Measurements from ENCODE around the gene ITGA7.

Gene ITGA7

DNA sequence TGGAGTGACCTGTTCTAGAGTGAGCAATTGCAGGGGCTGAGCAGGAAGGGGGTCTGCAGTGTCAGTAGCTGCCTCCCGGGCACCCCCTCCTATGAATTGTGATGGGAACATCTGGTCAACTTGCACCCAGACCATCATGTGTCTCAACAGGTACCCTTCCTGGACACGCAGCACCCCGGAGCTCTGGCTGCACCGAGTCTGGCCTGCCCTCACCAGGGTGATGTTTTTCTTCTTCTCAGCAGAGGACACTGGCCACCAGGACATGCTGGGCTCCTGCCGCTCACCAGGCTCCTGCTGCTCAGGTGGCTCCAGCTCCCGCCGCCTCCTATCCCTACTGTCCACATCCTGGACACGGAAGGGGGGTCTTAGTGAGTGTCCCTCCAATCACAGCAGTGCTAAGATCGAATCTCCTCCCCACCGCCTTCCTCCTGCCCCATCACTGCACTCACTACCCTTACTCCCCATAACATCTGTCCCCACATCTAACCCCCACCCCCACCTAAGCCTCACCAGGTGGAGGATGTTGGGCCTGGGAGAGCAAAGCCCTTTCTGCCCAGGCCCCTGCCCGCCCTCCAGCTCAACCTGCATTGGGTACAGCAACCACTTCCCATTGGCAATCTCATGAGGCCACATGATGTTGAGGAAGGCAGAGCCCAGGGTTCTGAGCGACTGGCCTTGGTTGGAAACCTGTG lies 14.9 kb downstream of the ITGA7 start (continued):
- TF ChIP-seq OSR1 (CRISPR knock-in tag; IDR thresholded peaks at IDR 0.05) (no peak), ARNTL (CRISPR knock-in tag; IDR thresholded peaks at IDR 0.05; ENCODE audit: borderline replicate concordance, low read depth) (no peak), ZNF70 (CRISPR knock-in tag; IDR thresholded peaks at IDR 0.05) (no peak), ZNF565 (CRISPR knock-in tag; conservative IDR thresholded peaks at IDR 0.05; ENCODE audit: low read depth) (no peak), ZC3H10 (CRISPR knock-in tag; IDR thresholded peaks at IDR 0.05) (no peak), ISL1 (CRISPR knock-in tag; IDR thresholded peaks at IDR 0.05) (no peak), ZFP30 (CRISPR knock-in tag; IDR thresholded peaks at IDR 0.05) (no peak), ZFP3 (CRISPR knock-in tag; IDR thresholded peaks at IDR 0.05) (no peak)

DNA sequence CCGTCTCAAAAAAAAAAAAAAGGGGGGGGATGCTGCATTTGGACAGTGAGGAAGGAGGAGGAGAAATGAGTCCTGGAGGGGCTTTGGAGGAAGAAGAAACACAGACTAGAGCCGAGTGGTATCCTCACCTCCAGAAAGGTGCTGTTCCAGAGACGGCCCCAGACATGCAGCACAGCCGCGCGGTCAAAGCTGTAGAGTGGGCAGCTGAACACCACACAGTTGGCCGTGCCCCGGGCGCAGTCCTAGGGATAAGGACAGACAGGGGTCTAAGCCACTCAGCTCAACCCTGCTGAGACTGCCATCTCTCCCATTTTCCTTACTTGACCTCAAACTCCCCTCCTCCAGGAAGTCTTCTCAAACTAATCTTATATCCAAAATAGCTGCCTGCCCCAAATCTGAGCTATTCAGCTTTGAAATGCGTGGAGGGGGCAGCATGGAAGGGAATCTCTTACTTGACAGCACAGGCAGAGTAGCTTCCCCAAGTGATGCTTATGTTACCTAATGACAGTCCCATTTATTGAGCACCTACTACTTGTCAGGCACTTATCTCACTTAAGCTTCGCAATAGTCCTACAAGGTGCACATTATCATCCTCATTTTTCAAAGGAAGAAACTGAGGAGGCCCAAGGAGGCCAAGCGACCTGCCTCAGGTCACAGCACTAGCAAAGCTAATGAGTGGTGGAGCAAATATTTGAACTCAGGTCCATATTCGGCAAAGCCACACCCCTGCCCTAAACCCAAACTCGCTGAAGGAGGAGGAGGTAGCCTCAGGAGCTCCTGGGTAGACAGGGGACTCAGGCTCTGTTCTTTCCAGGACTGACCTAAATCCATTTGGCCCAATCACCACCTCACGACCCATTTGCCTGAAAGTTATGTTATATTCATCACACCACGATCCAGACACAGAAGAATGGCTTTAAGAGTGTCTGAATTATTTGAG lies 18.7 kb downstream of the ITGA7 start:
- TF ChIP-seq, protein P1, sequence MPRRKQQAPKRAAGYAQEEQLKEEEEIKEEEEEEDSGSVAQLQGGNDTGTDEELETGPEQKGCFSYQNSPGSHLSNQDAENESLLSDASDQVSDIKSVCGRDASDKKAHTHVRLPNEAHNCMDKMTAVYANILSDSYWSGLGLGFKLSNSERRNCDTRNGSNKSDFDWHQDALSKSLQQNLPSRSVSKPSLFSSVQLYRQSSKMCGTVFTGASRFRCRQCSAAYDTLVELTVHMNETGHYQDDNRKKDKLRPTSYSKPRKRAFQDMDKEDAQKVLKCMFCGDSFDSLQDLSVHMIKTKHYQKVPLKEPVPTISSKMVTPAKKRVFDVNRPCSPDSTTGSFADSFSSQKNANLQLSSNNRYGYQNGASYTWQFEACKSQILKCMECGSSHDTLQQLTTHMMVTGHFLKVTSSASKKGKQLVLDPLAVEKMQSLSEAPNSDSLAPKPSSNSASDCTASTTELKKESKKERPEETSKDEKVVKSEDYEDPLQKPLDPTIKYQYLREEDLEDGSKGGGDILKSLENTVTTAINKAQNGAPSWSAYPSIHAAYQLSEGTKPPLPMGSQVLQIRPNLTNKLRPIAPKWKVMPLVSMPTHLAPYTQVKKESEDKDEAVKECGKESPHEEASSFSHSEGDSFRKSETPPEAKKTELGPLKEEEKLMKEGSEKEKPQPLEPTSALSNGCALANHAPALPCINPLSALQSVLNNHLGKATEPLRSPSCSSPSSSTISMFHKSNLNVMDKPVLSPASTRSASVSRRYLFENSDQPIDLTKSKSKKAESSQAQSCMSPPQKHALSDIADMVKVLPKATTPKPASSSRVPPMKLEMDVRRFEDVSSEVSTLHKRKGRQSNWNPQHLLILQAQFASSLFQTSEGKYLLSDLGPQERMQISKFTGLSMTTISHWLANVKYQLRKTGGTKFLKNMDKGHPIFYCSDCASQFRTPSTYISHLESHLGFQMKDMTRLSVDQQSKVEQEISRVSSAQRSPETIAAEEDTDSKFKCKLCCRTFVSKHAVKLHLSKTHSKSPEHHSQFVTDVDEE (CRISPR knock-in tag; IDR thresholded peaks at IDR 0.05): no peak
- no peak for TF ChIP-seq ZNF565 (CRISPR knock-in tag; conservative IDR thresholded peaks at IDR 0.05; ENCODE audit: low read depth)
- no peak for TF ChIP-seq ZFP30 (CRISPR knock-in tag; IDR thresholded peaks at IDR 0.05)
- no peak for TF ChIP-seq ZNF70 (CRISPR knock-in tag; IDR thresholded peaks at IDR 0.05)
- TF ChIP-seq OSR1 (CRISPR knock-in tag; IDR thresholded peaks at IDR 0.05): no peak
- TF ChIP-seq ZFP3 (CRISPR knock-in tag; IDR thresholded peaks at IDR 0.05): no peak
- no peak for TF ChIP-seq GLIS3 (CRISPR knock-in tag; IDR thresholded peaks at IDR 0.05)
- no peak for ATAC-seq

DNA sequence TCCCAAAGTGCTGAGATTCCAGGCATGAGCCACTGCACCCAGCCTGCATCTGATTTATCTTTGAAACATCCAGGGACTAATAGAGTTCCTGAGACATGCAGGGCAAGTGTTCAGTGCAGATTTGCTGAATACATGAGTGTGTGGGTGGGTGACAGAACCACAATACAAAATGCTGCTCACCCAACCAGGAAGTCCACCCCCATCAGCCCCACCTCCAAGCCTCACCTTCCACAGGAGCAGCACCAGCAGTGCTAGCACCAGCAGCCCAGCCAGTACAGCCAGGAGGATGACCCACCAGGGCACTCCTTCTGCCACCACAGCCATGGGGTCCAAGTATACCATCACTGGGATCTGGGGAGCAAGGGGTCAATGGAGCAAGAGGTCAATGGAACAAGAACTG lies 20.0 kb downstream of the ITGA7 start:
- no peak for ATAC-seq
- TF ChIP-seq, protein P2, sequence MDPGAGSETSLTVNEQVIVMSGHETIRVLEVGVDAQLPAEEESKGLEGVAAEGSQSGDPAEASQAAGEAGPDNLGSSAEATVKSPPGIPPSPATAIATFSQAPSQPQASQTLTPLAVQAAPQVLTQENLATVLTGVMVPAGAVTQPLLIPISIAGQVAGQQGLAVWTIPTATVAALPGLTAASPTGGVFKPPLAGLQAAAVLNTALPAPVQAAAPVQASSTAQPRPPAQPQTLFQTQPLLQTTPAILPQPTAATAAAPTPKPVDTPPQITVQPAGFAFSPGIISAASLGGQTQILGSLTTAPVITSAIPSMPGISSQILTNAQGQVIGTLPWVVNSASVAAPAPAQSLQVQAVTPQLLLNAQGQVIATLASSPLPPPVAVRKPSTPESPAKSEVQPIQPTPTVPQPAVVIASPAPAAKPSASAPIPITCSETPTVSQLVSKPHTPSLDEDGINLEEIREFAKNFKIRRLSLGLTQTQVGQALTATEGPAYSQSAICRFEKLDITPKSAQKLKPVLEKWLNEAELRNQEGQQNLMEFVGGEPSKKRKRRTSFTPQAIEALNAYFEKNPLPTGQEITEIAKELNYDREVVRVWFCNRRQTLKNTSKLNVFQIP (CRISPR knock-in tag; IDR thresholded peaks at IDR 0.05; ENCODE audit: borderline replicate concordance, low read depth): no peak
- no peak for TF ChIP-seq ISL1 (CRISPR knock-in tag; IDR thresholded peaks at IDR 0.05)
- no peak for TF ChIP-seq ZNF70 (CRISPR knock-in tag; IDR thresholded peaks at IDR 0.05)
- TF ChIP-seq ARNTL (CRISPR knock-in tag; IDR thresholded peaks at IDR 0.05; ENCODE audit: borderline replicate concordance, low read depth): no peak
- TF ChIP-seq, protein P3, sequence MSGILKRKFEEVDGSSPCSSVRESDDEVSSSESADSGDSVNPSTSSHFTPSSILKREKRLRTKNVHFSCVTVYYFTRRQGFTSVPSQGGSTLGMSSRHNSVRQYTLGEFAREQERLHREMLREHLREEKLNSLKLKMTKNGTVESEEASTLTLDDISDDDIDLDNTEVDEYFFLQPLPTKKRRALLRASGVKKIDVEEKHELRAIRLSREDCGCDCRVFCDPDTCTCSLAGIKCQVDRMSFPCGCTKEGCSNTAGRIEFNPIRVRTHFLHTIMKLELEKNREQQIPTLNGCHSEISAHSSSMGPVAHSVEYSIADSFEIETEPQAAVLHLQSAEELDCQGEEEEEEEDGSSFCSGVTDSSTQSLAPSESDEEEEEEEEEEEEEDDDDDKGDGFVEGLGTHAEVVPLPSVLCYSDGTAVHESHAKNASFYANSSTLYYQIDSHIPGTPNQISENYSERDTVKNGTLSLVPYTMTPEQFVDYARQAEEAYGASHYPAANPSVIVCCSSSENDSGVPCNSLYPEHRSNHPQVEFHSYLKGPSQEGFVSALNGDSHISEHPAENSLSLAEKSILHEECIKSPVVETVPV (CRISPR knock-in tag; IDR thresholded peaks at IDR 0.05): no peak
- TF ChIP-seq, protein P4, sequence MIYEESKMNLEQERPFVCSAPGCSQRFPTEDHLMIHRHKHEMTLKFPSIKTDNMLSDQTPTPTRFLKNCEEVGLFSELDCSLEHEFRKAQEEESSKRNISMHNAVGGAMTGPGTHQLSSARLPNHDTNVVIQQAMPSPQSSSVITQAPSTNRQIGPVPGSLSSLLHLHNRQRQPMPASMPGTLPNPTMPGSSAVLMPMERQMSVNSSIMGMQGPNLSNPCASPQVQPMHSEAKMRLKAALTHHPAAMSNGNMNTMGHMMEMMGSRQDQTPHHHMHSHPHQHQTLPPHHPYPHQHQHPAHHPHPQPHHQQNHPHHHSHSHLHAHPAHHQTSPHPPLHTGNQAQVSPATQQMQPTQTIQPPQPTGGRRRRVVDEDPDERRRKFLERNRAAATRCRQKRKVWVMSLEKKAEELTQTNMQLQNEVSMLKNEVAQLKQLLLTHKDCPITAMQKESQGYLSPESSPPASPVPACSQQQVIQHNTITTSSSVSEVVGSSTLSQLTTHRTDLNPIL (CRISPR knock-in tag; IDR thresholded peaks at IDR 0.05; ENCODE audit: low read depth): no peak

DNA sequence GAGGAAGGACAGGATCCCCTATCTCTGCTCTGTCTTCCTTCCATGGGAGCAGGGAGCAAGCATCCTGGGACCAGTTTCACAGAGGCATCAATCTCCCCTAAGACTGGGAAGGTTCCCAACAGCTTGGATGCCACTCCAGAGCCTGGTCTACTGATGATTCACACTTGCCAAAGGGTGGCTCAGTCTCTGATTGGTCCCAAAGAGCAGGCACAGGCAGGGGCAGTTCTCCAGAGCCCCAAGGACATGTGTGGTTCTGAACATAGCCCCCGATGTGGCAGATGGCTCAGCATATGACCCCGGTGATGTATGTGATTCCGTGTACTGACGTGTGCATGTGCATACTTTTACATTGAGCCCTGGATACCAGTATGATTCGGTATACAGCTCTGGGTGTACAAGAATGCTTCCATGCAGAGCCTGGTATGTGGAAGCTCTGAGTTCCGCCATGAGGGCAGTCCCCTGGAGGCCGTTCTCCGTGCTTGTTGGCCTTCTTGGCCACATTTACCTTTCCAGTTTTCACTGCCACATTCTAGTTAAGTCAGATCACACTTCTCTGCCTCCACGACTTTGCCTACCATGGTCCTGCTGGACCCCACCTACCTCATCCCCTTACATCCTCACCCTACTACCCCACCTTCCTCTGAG lies 21.2 kb downstream of the ITGA7 start:
- no peak for ATAC-seq
- TF ChIP-seq, protein P3 (CRISPR knock-in tag; IDR thresholded peaks at IDR 0.05): no peak
- TF ChIP-seq ARNTL (CRISPR knock-in tag; IDR thresholded peaks at IDR 0.05; ENCODE audit: borderline replicate concordance, low read depth) (no peak), ZC3H10 (CRISPR knock-in tag; IDR thresholded peaks at IDR 0.05) (no peak), ZFP30 (CRISPR knock-in tag; IDR thresholded peaks at IDR 0.05) (no peak), ESRRG (CRISPR knock-in tag; IDR thresholded peaks at IDR 0.05) (no peak), ZNF8 (CRISPR knock-in tag; IDR thresholded peaks at IDR 0.05) (no peak), GLIS3 (CRISPR knock-in tag; IDR thresholded peaks at IDR 0.05) (no peak)
- TF ChIP-seq, protein P1 (CRISPR knock-in tag; IDR thresholded peaks at IDR 0.05): no peak
- TF ChIP-seq, protein P5, sequence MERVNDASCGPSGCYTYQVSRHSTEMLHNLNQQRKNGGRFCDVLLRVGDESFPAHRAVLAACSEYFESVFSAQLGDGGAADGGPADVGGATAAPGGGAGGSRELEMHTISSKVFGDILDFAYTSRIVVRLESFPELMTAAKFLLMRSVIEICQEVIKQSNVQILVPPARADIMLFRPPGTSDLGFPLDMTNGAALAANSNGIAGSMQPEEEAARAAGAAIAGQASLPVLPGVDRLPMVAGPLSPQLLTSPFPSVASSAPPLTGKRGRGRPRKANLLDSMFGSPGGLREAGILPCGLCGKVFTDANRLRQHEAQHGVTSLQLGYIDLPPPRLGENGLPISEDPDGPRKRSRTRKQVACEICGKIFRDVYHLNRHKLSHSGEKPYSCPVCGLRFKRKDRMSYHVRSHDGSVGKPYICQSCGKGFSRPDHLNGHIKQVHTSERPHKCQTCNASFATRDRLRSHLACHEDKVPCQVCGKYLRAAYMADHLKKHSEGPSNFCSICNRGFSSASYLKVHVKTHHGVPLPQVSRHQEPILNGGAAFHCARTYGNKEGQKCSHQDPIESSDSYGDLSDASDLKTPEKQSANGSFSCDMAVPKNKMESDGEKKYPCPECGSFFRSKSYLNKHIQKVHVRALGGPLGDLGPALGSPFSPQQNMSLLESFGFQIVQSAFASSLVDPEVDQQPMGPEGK (CRISPR knock-in tag; IDR thresholded peaks at IDR 0.05; ENCODE audit: borderline replicate concordance): no peak

All from SK-N-SH treated with all-trans-retinoic acid at 6 μM for 48 hours (cell line).